ENCODE data around the gene PCARE. TPM values are rescaled to one million over a fixed set of nuclear protein-coding genes. Genes with fewer than 3 reads are reported as not detected.

The PCARE gene
- total and polyA plus RNA-seq, 2 of the 8 experiments (the other 6 are each of a cell fraction or from before 2014, with no cell fraction given) = not detected

DNA sequence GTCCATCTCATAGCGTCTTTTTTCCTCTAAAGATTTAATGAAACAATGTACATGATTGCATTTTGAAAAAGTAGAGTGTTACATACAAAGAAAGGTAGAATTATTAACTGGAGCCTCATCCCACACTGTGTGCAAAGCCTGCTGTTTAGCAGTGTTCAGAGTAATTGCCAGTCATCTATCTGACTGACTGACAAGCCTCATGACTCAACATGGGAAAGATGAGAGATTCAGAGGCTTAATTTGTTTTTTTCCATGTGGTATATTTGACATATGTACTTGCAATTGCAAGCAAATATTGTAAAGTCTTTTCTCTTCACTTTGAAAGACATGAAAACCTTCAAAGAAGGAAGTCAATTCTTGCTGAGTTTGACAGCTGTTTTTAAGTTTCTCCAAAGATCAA is 14.7 kb downstream of the PCARE start:
- no peak overlapping the region for H3K9ac ChIP-seq (replicated peaks in 1 of 4; ENCODE audit: extremely low read depth in 1 of 4, low read depth in 3 of 4, low read length in 3 of 4)
- no peak for DNase-seq (ENCODE audit: low read depth in 1 of 2, low spot score in 2 of 2)
- TF ChIP-seq EP300 (IDR thresholded peaks at IDR 0.05; ENCODE audit: borderline replicate concordance in 1 of 2, low read depth in 2 of 2, low read length in 2 of 2) = no peak
- no peak for TF ChIP-seq CBX8 (IDR thresholded peaks at IDR 0.05; ENCODE audit: borderline replicate concordance, low read depth, low read length)
- TF ChIP-seq TAF1 (IDR thresholded peaks at IDR 0.05; ENCODE audit: low read depth, low read length) = no peak
- no peak for TF ChIP-seq TEAD4 (IDR thresholded peaks at IDR 0.05; ENCODE audit: low read depth, low read length)
- no peak overlapping the region for H3K4me3 ChIP-seq (ENCODE audit: extremely low read depth in 1 of 4, insufficient read depth in 2 of 4, low read depth in 3 of 4, low read length in 4 of 4)
- no peak overlapping the region for H3K14ac ChIP-seq (ENCODE audit: insufficient read length)
- no peaks in the 10 kb centered on the region for H3K79me1 ChIP-seq (ENCODE audit: low read depth, low read length)
- FAIRE-seq = no peak
- no peak overlapping the region for H3K23ac ChIP-seq (ENCODE audit: insufficient read length)
- H3K4me1 ChIP-seq (replicated peaks in 1 of 4; ENCODE audit: control insufficient read depth in 3 of 4, insufficient read depth in 4 of 4, low read length in 3 of 4) = peaks cover 0 to 8% (median 3%) of the 10 kb centered on the region in 4 experiments; a peak in 4 of 7 replicates
- ChIA-PET CTCF (ENCODE audit: partially characterized antibody) (interaction anchor here (0.8 kb wide), 1 partner anchor 149 kb away, joined by 4 read pairs; no protein-coding TSS in a partner anchor), POLR2A (ENCODE audit: partially characterized antibody) (no interaction called here)
- H3K56ac ChIP-seq (replicated peaks; ENCODE audit: insufficient read length, low read depth, low read length) = no peak overlapping the region
- no peaks in the 10 kb centered on the region for H3K23me2 ChIP-seq (ENCODE audit: low read depth, low read length)
- H3K27ac ChIP-seq (ENCODE audit: low read depth, low read length) = no peak overlapping the region
- no peaks in the 10 kb centered on the region for H3K9me3 ChIP-seq (ENCODE audit: insufficient read depth in 2 of 2, low read depth in 1 of 2, low read length in 1 of 2)
- no peak overlapping the region for H2BK12ac ChIP-seq (ENCODE audit: low read depth, low read length)
- no peaks in the 10 kb centered on the region for H3K36me3 ChIP-seq (ENCODE audit: control insufficient read depth in 2 of 4, insufficient read depth in 4 of 4, low read length in 3 of 4)
- H2AK5ac ChIP-seq (ENCODE audit: low read depth, low read length) = no peak overlapping the region
- no peaks in the 10 kb centered on the region for H4K20me1 ChIP-seq (replicated peaks in 1 of 2; ENCODE audit: control insufficient read depth in 1 of 2, insufficient read depth in 2 of 2, low read length in 2 of 2)
- no peak overlapping the region for H2BK5ac ChIP-seq (ENCODE audit: low read depth, low read length)
- H2BK120ac ChIP-seq (replicated peaks; ENCODE audit: low read depth, low read length) = no peak overlapping the region
- no peak overlapping the region for H2AFZ ChIP-seq (ENCODE audit: low read length)
- no peaks in the 10 kb centered on the region for H3K27me3 ChIP-seq (replicated peaks in 1 of 4; ENCODE audit: control insufficient read depth in 3 of 4, extremely low read depth in 1 of 4, insufficient read depth in 3 of 4, low read length in 3 of 4)
- H3K79me2 ChIP-seq (ENCODE audit: control insufficient read depth in 1 of 2, insufficient read depth in 2 of 2, low read length in 2 of 2) = no peaks in the 10 kb centered on the region
- H3K4ac ChIP-seq (replicated peaks; ENCODE audit: insufficient read length, low read depth, low read length) = no peak overlapping the region
- H2BK15ac ChIP-seq (ENCODE audit: low read length) = no peak overlapping the region
- WGBS, 2 experiments (ENCODE audit: extremely low coverage in 1 of 2, insufficient coverage in 1 of 2, insufficient read length in 1 of 2, insufficient replicate concordance in 2 of 2, low coverage in 1 of 2, low lambda C conversion rate in 2 of 2, missing lambda C conversion rate in 1 of 2) = 94% methylated on average over 1 of the region's 1 CpG; no CpG with 5 or more reads in 1 of the 2 experiments
- no peak overlapping the region for H4K5ac ChIP-seq (ENCODE audit: insufficient read length, low read depth, low read length)
- H2BK20ac ChIP-seq (ENCODE audit: low read length) = no peak overlapping the region
- H3K4me2 ChIP-seq (ENCODE audit: insufficient read depth in 1 of 2, low read depth in 2 of 2, low read length in 2 of 2) = no peak overlapping the region
- H4K8ac ChIP-seq (ENCODE audit: extremely low read depth, insufficient read depth, low read length) = no peak overlapping the region
- H3K18ac ChIP-seq (ENCODE audit: extremely low read depth, low read length) = no peak overlapping the region
- H4K91ac ChIP-seq (replicated peaks; ENCODE audit: insufficient read length, low read length) = no peak overlapping the region

Measured in H1 (cell line).